GM18867 (cell line): ENCODE measurements around the gene PJA1.
A peak's percentile ranks its signal among the peaks of the same experiment; 100 is the strongest.

Source experiments
- ATAC-seq: cut with Tn5 transposase; IDR thresholded peaks from one replicate; pipeline ENCODE4 v1.9.1; 2021; ENCODE audit warnings: mild to moderate bottlenecking, moderate library complexity; ENCODE audit not compliant: unreplicated experiment

Gene PJA1

DNA sequence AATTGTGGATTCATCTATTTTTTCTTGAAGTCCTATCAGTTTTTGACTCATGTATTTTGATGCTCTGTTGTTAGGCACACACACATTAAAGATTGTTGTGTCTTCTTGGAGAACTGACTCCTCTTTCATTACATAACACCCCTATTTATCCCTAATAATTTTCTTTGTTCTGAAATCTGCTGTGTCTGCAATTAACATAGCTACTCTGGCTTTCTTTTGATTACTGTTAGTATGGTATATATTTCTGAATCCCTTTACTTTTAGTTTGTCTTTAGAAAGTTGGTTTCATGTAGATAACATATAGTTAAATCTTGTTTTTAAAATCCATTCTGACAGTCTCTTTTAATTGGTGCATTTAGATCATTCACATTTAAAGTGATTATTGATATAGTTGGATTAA lies 5.1 kb upstream of the PJA1 start:
- no peak for ATAC-seq

DNA sequence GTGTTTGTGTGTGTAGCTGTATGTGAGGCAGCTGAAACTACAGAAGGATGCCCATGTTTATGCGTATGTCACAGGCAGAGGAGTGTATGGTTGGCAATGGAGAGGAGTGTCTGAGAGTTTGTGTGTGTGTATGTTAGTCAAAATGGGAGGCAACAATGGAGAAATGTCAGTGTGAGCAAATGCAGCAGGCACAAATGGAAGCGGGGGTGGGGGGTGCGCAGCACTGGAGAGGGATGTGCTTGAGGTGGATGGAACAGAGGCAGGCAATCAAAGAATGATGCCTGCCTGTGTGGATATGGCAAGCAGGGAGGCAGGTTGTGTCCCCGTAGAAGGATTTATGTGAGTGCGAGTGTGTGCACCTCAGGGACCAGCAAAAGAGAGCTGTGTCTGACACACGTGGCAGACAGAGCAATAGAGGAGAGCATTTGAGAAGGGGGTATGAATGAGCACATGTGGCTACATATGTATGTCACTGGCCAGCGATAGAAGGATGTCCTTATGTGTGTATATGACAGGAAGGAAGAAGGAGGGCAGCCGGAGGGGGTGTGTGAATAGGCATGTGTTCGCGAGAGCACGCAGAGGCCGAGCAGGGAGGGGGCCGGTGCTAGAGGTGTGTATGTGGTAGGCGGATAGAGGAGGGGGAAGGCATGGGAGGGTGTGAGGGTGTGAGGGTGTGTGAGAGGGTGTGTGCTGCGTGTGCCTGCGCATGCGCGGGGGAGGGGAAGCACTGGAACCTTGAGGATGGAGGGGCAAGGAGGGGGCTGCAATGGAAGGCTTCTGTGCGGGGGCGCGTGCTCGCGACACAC lies 1.1 kb downstream of the PJA1 start:
- peak; percentile 62 for ATAC-seq

GRCh38 chrX:69162361-69162865 lies 2.8 kb downstream of the PJA1 start:
- no peak for ATAC-seq

DNA sequence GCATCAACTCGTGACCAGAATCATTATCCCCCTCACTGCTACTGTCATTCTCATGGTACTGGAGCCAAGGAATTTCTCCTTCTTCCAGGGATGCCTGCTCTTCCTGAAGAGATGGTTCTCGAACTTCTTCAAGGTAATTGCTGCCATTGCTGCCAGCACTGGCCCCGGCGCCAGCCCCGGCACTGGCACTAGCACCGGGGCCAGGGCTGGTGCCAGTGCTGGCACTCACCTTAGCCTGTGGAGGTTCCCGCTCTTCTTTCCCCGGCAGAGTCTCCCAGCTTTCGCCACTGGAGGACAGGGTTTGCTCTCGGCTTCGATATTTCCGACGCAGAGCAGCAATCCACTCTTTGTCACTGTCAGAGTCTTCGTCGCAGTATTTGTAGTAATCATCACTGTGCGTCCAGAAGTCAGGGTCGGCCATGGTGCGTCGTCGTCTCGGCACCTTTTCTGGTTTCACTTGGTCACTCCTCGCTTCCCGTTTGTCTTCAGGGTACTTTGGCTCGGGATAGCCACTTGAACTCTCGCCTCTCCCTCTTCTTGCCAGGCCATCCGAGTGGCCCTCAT lies 3.4 kb downstream of the PJA1 start:
- no peak for ATAC-seq

GRCh38 chrX:69161371-69161770 lies 3.9 kb downstream of the PJA1 start:
- ATAC-seq = no peak

DNA sequence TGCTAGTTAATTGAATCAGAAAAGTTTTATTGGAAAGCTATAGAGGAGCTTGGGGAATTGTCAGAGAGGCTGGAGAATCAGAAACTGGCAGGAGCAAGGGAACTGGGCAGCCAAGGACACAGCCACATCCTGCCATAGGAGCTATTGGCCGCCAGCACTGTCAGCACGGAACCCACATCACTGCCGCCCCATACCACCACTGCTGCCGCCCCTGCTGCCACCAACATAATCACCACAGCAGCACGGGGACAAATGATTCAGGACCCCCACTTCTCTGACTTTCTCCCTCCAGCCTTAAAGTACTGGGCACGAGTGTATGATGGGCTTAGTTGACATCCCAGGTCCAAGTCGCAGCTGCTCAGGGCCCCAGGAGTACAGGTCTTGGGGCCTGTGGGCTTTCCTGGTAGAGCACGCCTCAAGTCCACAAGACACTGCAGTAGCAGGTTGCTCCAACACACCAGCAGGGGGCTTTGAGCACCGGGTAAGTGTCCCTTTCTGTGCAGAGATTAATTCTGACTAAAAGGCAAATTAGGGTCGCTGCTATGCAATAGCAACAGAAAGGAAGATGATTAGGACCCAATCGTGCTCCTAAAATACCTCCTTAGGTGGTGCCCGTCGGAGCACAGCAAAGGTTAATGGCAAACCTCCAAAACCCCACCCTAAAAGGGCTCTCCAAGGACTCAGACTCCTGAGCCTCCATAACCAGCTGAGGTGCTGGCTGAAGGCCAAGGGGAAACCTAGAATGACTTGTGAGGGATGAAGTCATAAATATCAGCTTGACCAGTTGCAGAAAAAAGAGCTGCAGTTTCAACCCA lies 6.9 kb downstream of the PJA1 start:
- ATAC-seq = peak; percentile 95

DNA sequence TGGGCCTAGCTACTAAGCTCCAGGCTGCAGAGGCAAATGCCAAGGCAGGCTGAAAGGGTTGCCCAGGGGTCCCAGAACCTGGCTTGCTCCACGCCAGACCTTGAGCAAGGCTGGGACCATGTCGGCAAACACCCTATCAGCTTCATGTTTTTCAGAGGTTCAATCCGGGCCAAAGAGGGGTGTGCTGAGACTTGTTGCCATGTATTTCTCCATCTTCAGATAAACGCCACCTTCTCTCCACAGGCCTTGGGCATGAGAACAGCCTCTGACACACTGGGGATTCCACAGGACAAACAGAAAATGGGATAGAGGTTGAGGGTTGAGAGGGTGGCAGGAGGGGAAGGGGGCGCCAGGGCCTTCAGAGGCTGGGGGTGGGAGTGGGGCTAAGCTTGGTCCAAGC lies 8.6 kb downstream of the PJA1 start:
- ATAC-seq = no peak

- ATAC-seq = no peak
Measured at GRCh38 chrX:69155786-69156520, 9.3 kb downstream of the PJA1 start.

DNA sequence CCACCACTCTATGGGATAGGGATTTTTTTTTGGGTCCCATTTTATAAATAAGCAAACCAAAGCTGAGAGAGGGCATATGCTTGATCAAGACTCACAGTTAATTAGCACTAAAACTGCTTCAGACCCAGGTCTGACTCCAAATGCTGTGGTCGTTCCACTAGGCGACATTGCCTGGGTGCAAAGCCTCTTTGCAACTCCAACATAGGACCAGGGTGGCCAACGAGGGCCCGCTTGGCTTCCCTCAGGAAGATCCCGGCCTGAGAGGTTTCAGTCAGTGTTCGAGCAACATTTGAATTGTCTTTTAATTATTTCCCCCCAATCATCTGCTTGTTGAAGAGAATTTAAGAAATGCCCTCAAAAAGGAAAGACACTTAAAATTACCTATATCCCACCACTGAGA lies 11.2 kb downstream of the PJA1 start:
- ATAC-seq = no peak

DNA sequence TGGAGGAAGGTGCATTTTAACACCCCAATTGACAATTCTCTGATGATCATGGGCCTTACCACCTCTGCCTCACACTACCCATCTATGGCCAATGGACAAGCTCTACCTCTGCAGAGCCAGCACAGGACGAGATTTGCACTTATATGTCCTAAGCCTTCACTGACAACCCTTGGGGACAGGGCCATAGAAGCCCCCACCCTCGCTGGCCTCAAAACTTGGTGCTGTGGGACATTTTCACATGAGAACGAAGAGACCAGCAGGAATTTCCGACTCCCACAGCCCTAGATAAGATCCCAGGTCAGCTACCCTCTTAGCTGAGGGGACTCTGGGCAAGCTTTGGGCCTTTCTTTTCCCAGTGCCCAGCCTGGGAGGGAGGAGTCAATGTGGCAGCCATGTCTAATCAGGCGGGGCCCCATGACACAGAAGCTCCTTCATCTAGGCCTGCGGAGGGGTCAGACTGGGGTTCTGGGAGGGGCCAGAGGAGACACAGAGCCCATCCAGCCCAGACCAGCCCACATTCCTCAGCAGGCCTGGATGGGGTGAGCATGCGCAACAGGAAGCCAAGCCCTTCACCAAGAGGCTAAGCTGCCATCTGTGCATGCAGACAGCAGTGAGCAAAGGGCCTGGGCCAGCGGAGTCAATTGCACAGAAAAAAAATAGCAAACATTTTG lies 12.1 kb downstream of the PJA1 start:
- ATAC-seq = no peak

- ATAC-seq = no peak
Measured at GRCh38 chrX:69152417-69152841, 12.8 kb downstream of the PJA1 start.

DNA sequence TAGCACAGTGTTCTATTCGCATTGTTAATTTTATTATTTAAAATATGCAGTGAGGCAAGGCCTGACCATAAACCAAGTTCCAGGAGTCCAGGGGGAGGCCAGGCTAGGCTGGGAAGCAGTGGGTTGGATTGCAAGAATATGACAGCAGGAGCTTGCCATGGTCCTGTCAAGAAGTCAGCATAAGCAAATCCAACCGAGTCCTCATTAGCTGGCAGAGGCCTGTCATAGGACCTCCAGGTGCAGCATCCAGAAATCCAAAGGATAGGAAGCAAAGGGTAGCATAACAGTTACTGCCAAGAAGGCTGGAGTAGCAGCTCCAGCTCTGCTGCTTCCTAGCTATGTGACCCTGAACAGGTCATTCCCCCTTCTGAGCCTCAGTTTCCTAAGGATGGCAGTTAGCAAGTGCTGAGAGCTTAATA lies 13.4 kb downstream of the PJA1 start:
- no peak for ATAC-seq

DNA sequence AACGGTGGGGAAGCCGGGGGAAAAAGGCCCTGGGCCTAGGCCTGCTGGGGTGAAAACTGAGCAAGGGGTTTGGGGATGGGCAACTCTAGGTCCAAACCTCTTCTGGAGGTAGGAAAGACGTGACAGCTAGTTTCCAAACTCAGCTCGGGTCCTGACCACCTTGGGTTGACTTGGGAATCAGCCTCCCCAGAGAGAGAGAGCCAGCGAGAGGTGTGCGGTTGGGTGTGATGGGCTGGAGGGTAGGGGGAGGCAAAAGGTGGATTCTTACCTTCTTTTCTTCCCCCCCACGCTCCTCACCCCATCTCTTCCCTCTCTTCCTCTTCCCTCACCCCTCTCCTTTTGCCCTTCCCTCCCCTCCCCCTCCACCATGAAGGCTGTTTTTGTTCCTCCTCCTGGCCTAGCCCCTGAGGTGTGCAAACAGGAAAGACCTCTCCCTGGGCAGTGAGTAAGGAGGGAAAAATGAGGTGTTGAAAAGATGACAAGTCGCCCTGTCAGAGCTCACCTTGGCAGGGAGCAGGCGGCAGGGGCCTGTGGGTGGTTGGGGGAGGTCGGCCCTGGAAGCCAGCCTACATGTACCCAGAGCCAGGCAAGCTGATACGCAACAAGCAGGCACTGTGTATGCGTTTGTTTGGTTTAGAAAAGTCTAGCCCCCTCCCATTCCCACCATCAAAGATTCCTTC lies 14.8 kb downstream of the PJA1 start:
- no peak for ATAC-seq

- ATAC-seq = no peak
Measured at GRCh38 chrX:69149466-69150280, 15.6 kb downstream of the PJA1 start.

- no peak for ATAC-seq
Measured at GRCh38 chrX:69148946-69149345, 16.3 kb downstream of the PJA1 start.

- ATAC-seq = no peak
Measured at GRCh38 chrX:69146739-69147138, 18.5 kb downstream of the PJA1 start.

- ATAC-seq = no peak
Measured at GRCh38 chrX:69145714-69146113, 19.5 kb downstream of the PJA1 start.

DNA sequence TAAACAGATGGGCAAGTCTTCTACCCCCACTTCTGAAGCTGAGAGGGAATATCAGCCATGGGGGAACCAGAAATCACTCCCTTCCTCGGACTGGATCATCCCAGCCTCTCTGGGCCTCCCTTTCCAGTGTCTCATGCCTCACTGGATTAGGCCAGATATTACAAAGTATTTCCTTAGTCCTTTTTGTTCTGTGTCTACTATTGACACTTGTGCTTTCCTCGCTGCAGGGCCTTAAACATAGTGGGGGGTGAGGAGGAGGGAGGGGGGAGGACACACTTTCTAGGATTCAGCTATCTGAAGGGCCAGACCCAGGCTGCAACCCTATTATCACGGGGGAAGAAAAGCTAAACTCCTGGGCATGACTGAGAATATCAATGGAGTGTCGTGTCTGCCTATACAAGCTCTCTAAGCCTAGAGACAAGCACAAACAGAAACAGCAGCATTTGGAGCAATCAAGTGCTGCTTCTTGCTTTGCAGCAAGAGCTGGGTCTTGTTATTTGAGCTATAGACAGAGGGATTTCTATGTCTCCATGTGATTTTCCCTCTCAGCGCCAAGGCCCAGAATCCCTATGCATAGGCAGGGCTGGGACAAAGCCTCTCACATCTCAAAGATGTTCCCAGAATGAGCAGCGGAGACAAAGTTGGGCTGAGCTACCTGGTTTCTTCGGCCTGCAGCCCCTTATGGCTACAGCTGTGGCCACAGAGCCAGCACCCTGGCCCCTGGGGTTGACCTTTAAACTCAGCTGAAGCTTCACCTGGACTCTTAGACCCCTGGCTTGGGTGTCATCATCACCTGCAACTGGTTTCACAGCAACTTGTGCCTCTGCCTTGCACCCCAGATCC lies 20.2 kb downstream of the PJA1 start:
- no peak for ATAC-seq
